Fibroblast of skin of back (primary cell): ENCODE results near the gene GRIK3.

Source experiments
- DNase-seq: peaks from one replicate; pipeline ENCODE4 v3.0.0-alpha.2; 2013

GRIK3 gene

DNA sequence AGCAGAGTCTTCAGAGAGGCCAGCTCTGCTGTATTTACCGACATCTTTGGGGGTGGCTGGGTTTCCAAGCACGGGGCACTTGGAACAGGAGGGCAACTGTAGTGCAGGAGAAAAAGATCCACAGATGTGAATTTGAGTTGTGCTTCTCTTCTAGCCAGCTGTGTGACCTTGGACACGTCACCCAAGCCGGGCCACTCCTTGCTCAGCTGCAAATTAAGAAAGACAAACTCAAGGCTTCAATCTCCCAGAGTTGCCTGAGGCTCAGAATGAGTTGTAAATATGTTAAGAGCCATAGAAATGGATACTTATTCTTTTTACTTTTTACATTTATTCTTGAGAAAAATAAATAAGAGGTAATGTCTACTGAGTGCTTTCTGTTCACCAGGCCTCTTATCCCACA, 24.3 kb downstream of the GRIK3 start:
- no peak for DNase-seq

DNA sequence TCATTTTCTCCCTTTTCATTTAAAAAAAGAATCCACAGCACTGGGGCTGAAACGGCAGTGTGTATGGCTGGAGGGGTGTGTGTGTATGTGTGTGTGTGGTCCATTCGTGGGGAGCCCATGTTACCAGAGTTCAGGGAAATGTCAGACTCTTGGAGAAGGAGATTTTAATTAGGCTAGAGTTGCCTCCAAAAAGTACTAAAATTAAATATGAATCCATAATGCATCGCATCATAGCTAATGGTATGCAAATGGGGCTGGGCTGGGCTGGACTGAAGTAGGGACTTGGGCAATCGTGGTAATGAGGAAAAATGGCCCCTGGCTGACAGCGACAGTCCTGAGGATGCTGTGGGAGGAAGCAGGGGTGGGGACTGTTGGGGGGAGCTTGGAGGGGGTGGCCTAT, 24.8 kb downstream of the GRIK3 start:
- DNase-seq: no peak

DNA sequence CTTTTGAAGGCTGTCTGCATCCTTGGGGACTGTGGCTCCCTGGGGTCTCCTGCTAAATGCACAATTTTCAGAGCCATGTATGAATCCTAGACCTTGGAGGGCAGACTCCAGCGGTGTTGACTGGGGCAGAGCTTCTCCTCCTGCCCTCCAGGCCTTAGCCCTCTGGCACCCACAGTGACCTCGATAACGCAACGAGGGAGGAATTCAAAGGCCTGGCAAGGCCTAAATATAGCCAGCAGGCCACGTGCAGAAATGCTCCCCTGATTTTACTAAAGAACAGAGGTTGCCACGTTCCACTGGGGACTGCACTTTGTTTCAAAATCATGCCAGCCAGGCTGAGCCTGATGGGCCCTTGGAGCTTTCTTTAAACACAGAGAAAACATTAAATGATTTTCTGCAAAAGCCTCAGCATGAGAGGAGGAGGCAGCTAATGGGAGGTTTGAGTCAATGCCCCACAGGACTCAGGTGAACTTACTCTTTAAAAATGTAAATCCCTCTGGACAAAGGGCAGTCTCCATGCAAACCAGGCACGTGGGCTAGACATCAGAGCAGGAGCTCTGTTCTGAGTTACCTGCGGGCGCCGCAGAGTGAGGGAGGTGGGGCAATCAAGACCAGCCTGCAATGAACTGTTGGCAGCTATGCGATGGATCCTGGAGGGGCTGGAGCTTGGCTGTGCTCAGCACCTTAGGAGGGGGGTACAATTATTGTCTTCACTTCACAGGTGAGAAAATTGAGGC, 28.0 kb downstream of the GRIK3 start:
- no peak for DNase-seq

DNA sequence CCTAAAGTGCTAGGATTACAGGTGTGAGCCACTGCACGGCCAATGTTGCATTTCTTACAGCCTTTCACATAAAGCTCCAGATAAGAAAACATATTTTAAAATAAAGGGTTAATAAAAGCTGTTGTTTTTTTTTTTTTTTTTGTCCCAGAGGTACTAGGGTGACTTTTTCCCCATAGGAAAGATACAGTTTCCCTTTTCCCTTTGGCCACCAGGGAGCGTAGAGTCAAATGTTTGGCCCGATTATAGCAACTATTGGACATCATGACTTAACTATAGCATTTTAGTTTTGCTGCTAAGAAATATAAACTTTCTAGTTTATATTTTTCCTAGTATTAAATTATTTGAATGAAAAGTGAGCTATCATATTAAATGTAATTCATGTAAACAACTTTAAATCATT, 31.4 kb downstream of the GRIK3 start:
- no peak for DNase-seq

DNA sequence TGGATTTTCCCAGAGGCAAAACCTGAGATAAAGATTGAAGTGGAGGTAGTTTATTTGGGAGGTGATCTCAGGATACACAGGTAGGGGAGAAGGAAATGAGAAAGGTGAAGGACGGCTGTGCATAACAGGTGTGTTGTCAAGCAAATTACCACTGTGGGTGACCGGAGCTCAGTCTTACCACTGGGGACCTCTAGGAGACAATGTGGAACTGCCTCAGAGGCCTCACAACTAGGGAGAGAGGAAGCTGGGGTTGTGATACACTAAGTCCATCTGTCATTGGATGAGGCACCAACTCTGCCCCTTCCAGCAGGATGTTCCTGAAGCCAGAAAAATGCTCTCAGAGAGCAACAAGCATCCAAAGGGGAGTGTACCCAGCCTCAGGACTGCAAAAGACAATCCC, 32.6 kb downstream of the GRIK3 start:
- DNase-seq: no peak

DNA sequence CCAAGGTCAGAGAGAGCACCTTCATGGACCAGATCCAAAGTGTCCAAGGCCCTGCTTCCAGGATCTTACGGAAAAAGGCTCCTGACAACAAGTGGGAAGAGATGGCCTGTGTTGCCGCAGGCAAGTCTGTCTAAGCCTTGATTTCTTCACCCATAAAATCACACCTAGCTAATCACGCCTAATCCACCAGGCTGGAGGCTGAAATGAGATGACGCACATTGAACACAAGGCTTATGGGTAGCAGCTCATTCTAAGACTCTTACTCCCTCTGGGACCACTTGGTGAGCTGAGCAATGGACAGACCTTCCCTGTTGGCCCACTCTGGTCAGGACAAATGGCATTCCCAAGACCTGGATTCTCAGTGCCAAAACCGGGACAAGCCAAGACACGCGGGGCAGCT, 38.2 kb downstream of the GRIK3 start:
- DNase-seq: no peak

DNA sequence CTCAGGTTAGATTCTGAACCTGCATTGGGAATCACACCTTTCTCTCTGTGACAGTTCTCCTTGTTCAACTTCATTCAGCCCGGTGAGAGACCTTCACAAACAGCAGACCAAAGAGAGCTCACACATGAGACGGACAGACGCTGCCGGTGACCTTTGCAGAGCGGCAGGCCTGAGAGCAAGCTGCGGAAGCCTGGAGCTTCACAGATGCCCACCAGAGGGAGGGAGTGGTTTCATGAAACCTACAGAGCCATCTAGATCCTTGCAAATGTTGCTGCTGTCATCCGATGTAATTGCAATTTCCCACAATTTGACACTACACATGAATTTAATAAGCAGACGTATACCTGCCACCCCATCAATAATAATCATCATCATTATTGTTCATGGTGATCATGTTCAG, 39.4 kb downstream of the GRIK3 start:
- DNase-seq: no peak

DNA sequence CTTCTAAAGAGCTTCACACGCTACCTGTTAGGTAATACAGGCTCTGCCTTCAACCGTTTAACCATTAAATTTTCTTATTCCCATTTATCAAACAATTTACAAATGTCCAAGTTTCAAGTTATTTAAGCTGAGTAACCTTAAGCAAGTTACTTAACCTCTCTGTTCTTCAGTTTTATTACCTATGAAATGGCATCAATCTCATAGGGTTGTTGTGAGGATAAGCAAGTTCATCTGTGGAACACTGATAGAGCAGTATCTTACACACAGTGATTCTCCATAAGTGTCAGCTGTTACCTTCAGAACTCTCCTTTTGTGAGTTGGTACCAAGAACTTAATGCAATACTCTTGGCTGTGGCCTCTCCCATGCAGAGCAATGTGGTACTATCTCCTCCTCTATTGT, 40.0 kb downstream of the GRIK3 start:
- no peak for DNase-seq

DNA sequence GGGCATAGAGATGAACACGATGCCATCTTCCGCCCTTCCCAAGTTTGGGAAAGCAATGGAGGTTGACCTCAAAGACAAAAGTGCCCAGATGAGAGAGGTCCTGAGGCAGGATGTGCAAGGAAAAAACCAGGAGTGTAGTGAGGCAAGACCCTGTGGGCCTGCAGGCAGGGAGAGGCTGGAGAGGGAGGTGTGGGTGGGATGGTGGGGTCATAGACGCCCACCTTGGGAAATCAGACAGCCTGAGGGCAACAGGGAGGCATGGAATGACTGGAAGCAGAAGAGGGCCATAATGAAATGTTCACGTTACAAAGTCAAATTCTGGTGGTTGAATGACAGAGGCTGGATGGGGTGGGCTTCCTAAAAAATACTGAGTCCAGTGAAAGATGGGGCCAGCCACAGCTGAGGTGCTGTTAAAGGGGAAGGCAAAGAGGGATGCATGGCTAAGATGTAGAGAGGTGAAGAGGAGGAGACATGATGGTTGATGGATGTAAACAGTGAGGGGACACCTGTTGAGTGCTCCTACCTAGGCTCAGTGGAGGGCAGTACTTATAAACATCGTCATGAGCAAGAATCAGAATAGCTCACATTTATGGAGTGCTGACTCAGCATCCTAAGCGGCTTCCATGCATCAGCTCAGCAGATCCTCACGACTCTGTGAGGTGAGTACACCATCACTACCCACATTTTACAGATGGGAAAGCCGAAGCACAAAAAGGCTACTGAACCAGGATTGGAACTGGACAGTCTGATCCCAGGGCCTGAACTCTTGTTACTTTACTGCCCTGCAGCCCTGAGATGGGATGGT, 42.0 kb downstream of the GRIK3 start:
- DNase-seq: no peak

DNA sequence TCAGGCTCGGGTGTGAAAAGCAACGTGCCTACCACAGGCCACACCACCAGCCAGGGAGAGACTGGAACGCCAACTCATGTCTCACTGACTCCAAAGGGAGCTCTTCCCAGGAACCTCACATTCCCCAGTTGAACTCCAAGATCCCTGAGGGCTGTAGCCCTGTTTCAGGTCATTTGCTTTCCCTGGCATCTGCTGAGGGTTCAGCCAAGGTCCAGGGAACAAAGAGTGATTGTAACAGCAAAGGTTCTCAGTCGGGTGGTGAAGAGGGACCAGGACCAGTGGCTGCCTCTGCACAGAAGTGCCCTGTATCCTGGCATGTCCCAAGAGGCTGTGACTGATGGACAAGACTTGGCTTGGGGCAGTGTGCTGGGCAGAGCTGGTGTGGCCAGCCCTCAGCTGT, 42.8 kb downstream of the GRIK3 start:
- DNase-seq: no peak

DNA sequence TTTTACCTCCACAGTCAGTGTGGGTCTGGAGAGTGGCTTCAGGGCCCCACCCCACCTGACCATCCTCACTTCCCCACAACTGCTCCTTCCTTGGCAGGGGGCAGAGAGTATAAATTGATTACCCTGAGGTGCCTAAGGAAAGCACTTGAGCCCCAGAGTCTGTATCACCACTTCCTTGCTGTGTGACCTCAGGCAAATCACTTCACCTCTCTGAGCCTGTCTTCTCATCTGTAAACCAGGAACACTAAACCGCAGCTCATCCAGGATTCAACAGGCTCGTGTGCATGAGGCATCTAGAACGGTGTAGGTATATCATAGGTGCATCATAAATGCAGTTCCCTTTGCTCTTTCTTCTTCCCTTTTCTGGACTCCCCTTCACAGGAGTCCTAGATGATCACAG, 43.4 kb downstream of the GRIK3 start:
- no peak for DNase-seq

DNA sequence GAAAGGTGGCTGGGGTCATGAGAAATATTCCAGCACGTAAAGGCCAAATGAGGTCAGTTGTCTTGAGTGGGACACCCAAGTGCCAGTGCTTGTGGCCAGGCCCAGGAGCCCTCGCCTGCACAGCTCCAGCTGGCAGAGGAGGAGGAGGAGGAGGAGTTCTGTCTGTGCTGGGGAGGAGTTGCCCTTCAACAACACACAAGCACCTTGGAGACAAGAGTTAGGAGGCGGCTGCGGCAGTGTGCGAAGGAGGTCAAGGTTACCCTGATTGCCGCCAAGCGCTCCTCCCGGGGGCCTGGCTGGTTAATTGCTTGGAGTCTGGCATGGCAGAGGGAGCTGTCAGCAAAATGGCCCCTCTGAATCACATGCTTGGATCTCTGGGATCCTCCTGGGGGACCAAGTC, 45.1 kb downstream of the GRIK3 start:
- no peak for DNase-seq

DNA sequence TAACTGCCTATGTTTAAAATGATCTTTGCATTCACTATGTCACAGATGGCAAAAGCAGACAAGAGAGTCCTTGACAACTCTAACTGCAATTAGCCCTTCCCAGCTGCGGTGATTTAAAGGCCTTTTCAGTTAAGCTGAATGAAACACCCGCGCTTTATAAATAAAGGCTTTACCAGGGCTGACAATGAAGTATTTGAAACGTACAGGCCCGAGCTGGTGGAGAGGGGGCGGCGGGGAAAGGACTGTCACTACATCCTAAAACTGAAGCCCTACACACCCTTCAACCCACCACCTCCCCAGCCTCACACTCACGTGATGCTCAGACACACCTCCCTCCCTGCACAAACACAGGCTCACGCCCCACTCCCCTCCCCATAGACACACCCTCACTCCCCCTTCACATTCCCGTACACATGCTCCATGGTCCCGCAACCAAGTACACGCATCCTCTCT, 45.5 kb downstream of the GRIK3 start:
- DNase-seq: no peak

DNA sequence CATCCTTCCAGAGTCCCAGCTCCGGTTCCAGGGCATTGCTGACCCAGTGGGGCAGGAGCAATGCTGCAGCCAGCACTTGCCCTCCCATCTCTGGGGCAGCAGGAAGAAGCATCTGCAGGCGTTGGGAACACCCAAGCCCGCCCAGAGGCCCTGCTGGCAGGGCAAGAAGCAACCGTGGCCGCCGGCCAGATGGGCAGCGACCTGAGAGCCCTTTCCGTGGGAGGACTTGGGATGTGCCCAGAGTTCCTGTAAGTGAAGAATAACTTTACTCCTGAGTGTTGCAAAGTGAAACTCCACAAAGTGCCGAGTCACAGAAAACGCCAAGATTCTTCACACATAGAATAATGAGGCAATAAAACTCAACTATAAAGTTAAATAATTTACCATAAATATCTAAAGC, 46.0 kb downstream of the GRIK3 start:
- no peak for DNase-seq

DNA sequence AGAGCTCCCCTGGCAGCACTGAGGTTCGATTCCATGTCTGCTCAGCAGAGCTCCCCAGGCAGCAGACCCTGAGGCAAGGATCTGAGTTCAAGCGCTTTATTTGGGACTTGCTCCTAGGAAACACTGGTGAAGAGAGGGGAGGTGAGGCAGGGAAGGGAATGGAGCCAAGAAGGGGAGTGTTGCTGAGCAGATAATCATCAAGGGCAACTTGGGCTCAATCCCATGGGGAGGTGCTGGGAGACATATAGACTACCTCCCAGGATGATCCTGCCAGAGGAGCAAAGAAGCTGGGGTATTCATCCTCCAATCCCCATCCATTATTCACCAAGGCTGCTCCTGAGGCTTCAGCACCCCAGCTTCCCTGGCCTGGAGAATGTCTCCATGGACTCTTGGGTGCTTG, 47.0 kb downstream of the GRIK3 start:
- no peak for DNase-seq

DNA sequence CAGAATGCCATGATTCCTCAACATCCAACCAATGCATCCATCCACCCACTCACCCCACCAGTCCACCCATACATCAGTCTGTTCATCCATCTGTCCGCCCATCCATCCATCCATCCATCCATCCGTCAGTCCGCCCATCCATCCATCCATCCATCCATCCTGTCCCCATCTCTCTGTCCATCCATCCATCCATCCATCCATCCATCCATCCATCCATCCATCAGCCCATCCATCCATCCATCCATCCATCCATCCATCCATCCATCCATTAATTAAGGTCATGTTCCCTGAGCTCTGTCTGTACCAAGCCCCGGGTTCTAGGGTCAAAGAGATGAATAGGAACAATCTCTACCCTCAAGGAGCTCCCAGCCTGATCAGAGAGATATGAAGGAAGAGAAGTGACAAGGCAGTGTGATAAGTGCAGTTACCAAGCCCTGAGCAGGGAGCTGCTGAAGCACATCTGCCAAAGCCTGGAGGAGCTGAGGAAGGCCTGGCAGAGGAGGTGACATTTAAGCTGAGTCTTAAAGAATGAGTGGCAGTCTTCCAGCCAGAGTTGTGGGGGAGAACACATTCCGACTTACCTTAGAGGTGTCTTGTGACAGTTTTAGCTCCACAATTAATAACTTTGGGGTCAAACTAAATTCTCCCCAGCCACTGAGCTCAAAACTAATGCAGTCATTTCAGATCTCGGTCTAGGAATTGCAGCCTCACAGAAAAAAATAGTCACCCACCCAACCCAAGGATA, 47.9 kb downstream of the GRIK3 start:
- DNase-seq: no peak

DNA sequence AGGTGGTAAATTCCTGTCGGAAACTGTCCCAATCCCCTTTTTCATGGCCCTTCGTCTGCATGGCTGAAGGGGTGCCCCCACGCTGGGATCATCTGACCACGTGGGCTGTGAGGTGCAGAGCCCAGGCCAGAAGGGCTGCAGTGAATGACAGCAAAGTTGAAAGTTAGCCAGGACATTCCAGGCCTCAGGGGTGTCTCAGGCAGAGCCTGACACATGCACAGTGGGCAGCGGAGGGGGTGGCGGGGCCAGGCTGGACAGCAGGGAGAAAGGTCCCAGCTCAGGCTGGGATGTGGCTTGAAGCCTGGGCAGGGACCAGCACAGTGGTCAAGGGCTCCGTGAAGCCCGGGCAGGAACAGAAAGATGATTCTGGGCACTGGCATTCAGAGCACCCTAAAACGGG, 49.6 kb downstream of the GRIK3 start:
- no peak for DNase-seq

DNA sequence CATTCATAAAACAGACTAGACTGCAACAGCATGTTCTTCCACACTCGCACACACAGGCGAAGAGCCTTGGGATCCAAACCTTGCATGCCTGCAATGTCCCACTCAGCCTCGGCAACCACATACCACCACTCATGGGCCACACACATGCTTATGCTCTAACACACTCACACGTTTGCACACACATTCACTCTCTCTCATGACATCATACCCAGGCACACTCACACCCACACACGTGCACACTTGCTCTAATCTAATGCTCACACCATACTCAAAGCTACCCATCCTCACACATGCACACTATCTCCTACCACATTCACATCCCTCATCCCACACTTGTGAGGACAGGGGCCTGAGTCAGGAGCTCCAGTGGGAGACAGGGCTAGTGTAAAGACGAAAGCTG, 50.3 kb downstream of the GRIK3 start:
- DNase-seq: no peak

DNA sequence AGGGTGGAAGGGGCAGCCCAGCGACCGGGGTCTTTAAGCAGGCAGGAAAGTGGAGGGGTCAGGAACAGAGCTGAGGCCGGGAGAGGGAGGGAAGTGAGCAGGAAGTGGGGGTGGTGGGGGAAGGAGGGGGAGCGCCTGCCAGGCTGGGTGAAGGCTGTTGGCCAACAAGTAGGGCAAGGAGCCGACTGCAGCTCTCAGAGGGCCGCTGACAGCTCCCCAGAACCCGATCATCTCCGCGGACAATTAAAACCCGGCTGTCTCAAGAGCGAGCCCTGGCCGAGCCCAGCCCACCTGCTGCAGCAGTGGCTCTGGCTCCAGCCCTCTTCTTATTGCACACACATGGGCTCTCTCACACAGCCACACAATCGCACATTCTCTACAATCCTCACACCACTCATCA, 51.6 kb downstream of the GRIK3 start:
- no peak for DNase-seq

DNA sequence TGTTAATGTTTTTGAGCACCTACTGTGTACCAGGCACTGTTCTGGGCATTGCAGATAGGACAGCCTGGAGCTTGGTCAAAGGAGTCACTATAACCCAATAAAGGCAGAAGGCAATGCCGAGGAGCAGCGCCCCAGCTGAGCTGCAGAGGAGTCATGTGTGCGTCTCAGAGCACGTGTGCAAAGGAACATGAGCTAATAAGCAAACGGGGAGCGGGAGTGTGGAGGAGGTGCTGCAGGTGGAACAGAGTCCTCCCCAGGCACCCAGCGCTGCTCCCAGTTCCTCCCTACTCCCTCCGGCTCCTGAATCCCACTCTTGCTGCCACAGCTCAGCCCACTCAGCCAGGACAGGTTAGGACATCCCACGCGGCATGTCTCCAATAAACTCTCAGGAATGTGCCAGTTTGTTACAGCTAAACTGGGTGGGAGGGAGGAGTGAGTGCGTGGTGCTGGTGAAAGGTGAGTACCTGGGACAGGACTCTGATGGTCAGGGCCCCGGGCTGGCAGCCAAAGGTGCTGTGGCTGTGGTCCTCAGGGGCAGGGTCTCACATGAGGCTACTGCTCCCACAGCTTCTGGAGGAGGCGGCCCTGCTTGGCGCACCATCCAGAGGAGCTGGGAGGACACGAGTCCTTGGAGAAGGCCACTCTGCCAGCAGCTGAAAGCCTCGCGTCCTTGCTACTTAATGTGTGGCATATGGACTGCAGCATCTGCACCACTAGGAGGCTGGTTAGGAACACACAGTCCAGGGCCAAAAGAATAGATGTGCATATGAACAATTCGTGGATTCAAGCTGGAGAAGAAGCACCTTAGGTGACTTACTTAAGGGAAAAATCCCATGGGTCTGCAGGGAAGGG, 52.3 kb downstream of the GRIK3 start:
- no peak for DNase-seq

DNA sequence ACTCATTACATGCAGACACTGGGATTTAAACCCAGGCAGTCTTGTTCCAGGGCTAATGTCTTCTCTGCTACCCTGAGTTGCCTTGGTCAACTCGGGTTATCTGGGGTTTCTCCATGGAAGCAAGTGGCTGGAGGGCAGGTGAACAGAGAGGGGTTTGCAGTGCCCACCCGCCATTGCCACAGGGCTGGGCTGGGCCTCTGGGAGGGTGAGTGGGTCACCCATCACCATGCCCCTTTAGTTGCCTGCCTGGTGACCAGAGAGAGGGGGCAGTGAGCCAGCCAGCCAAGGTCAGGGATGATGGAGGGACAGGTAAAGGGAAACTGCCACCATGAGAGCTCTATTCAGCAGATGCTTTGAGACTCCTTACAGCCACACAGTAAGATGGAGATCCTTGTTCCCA, 53.2 kb downstream of the GRIK3 start:
- no peak for DNase-seq

DNA sequence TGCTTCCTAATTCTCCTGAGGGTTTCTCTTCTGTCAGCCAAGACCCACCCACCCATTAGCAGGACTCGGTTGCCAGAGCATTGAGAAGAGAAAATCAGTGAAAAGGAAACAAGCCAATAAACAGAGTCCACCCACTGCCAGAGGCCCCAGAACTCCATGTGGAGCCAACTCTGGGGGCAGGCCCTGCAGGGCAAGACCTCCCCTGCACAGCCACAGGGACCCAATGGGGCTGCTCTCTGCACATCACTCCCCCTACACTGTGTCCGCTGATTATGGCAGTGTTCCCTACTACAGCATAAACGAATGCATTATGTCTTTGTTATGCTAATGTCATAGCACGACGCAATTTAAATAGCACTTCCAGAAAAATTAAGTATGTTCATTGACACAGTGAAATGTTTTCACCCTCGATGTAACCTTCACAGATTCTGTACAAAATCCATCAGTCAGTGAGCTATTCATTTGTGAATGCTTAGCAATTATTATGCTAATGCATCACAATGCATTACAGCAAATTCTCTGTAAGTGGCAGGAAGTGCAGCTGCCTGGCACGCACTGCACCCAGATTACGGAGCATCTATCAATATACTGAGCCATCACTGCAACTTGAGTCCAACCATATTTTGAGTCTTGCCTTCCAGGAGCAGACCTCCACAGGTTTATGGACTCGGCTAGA, 56.4 kb downstream of the GRIK3 start:
- DNase-seq: no peak
